ENCODE data around the gene CRB1. TPM values are rescaled to one million over a fixed set of nuclear protein-coding genes. Genes with fewer than 3 reads are reported as not detected.

The CRB1 gene
- total RNA-seq, 2 donors from 2014 or later, result not detected

DNA sequence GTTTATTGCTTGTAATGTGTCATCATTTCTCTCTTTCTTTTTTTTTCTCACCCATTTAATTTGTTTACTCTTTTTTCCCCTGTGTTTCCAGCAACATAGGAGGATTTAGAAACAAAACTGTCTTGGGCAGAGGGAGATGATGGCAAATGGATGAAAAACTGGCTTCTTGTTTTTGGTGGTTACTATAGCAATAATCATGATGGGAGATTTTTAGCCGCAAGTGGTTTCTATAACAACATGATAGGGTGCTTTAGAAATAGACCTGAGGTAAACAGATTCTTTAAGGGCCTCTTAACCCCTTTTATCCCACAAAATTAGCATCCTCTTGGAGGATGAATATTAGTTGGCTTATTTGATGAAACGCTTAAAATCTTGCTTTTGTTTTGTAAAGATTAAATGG, 51.6 kb downstream of the CRB1 start:
- H3K27ac Mint-ChIP-seq, result no peak overlapping the region
- TF ChIP-seq, protein P1, sequence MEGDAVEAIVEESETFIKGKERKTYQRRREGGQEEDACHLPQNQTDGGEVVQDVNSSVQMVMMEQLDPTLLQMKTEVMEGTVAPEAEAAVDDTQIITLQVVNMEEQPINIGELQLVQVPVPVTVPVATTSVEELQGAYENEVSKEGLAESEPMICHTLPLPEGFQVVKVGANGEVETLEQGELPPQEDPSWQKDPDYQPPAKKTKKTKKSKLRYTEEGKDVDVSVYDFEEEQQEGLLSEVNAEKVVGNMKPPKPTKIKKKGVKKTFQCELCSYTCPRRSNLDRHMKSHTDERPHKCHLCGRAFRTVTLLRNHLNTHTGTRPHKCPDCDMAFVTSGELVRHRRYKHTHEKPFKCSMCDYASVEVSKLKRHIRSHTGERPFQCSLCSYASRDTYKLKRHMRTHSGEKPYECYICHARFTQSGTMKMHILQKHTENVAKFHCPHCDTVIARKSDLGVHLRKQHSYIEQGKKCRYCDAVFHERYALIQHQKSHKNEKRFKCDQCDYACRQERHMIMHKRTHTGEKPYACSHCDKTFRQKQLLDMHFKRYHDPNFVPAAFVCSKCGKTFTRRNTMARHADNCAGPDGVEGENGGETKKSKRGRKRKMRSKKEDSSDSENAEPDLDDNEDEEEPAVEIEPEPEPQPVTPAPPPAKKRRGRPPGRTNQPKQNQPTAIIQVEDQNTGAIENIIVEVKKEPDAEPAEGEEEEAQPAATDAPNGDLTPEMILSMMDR (conservative IDR thresholded peaks at IDR 0.05), result no peak
- no peak for DNase-seq
- no peaks in the 10 kb centered on the region for H3K9me3 Mint-ChIP-seq
- no peaks in the 10 kb centered on the region for H3K9me3 ChIP-seq (ENCODE audit: control insufficient read depth, low read length)
- no peaks in the 10 kb centered on the region for H3K36me3 Mint-ChIP-seq (ENCODE audit: low read depth)
- H3K27me3 ChIP-seq (ENCODE audit: control insufficient read depth, insufficient read depth, low read length, poor library complexity, severe bottlenecking), result no peaks in the 10 kb centered on the region
- no peak overlapping the region for H3K9ac ChIP-seq (ENCODE audit: extremely low read depth, low read length, poor library complexity, severe bottlenecking)
- H3K27ac ChIP-seq (ENCODE audit: low read depth, low read length), result no peak overlapping the region
- no peaks in the 10 kb centered on the region for H3K27me3 Mint-ChIP-seq (ENCODE audit: insufficient read depth)
- 97% methylated on average over 2 of the region's 2 CpGs; no CpG with 5 or more reads in 1 of the 2 experiments for WGBS, 2 experiments (ENCODE audit: insufficient coverage in 1 of 2, insufficient read length in 1 of 2)
- no peaks in the 10 kb centered on the region for H3K4me1 ChIP-seq (ENCODE audit: control insufficient read depth, insufficient read depth, low read length)
- no peaks in the 10 kb centered on the region for H3K36me3 ChIP-seq (ENCODE audit: control insufficient read depth, insufficient read depth, low read length)
- no peak overlapping the region for H3K4me3 Mint-ChIP-seq
- no peaks in the 10 kb centered on the region for H3K4me1 Mint-ChIP-seq
- H3K4me3 ChIP-seq (ENCODE audit: low read length), result no peak overlapping the region

DNA sequence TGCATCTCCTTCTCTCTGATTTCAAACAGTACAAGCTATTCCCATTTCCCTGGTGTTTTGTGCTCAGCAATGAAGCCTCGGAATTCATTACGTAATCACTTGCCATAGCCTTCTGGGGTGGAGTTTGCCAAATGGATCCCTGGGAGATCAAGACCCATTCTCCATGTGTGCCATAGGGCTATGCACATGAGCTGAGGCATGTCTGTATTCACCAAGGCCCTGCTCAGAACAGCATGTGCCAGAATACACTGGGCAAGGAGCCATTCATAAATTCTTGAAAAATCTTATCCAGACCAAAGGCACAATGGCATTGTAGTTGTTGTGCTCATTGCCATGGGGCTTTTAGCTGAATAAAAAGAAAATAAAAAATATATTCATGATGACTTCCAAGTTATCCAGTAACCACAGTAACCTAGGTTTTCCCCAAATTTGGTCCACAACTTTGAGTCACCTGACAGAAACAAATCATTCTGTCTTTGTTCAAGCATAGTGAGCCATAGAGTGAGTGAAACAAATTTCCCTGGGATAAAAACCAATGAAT, 53.0 kb downstream of the CRB1 start:
- H3K4me3 ChIP-seq (ENCODE audit: low read length), result no peak overlapping the region
- Mint-ChIP-seq H3K27ac (no peak overlapping the region), H3K4me3 (no peak overlapping the region), H3K36me3 (ENCODE audit: low read depth) (no peaks in the 10 kb centered on the region), H3K9me3 (no peaks in the 10 kb centered on the region), H3K27me3 (ENCODE audit: insufficient read depth) (no peaks in the 10 kb centered on the region), H3K4me1 (no peaks in the 10 kb centered on the region)
- no peaks in the 10 kb centered on the region for H3K36me3 ChIP-seq (ENCODE audit: control insufficient read depth, insufficient read depth, low read length)
- no peaks in the 10 kb centered on the region for H3K27me3 ChIP-seq (ENCODE audit: control insufficient read depth, insufficient read depth, low read length, poor library complexity, severe bottlenecking)
- H3K4me1 ChIP-seq (ENCODE audit: control insufficient read depth, insufficient read depth, low read length), result no peaks in the 10 kb centered on the region
- no peaks in the 10 kb centered on the region for H3K9me3 ChIP-seq (ENCODE audit: control insufficient read depth, low read length)
- DNase-seq, result no peak
- TF ChIP-seq, protein P1 (conservative IDR thresholded peaks at IDR 0.05), result no peak
- H3K27ac ChIP-seq (ENCODE audit: low read depth, low read length), result no peak overlapping the region
- no peak overlapping the region for H3K9ac ChIP-seq (ENCODE audit: extremely low read depth, low read length, poor library complexity, severe bottlenecking)
- WGBS, 2 experiments (ENCODE audit: insufficient coverage in 1 of 2, insufficient read length in 1 of 2), result 78 to 83% methylated on average over 2 of the region's 2 CpGs

DNA sequence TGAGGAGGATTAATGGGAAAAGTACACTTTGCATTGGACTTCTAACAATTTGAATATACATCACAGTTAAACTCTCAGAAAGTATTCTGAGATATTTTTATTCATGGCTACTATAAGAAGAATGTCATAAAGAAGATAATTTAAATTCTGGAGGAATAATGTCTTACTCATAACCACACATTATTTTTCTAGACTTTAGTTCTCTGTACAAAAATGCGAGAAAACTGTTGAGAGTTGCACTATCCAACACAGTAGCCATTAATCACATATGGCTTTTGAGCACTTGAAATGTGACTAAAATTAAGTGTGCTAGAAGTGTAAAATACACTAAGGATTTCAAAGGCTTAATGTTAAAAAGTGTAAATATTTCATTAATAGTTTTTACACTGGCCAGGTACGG, 53.8 kb downstream of the CRB1 start:
- no peaks in the 10 kb centered on the region for H3K4me1 Mint-ChIP-seq
- H3K27ac ChIP-seq (ENCODE audit: low read depth, low read length), result no peak overlapping the region
- H3K27ac Mint-ChIP-seq, result no peak overlapping the region
- 67 to 88% methylated on average over 1 to 2 of the region's 2 CpGs for WGBS, 2 experiments (ENCODE audit: insufficient coverage in 1 of 2, insufficient read length in 1 of 2)
- H3K9ac ChIP-seq (ENCODE audit: extremely low read depth, low read length, poor library complexity, severe bottlenecking), result no peak overlapping the region
- no peak overlapping the region for H3K4me3 ChIP-seq (ENCODE audit: low read length)
- no peaks in the 10 kb centered on the region for H3K36me3 Mint-ChIP-seq (ENCODE audit: low read depth)
- no peaks in the 10 kb centered on the region for H3K27me3 ChIP-seq (ENCODE audit: control insufficient read depth, insufficient read depth, low read length, poor library complexity, severe bottlenecking)
- H3K9me3 ChIP-seq (ENCODE audit: control insufficient read depth, low read length), result no peaks in the 10 kb centered on the region
- H3K4me3 Mint-ChIP-seq, result no peak overlapping the region
- DNase-seq, result no peak
- no peaks in the 10 kb centered on the region for H3K9me3 Mint-ChIP-seq
- TF ChIP-seq, protein P1 (conservative IDR thresholded peaks at IDR 0.05), result no peak
- H3K27me3 Mint-ChIP-seq (ENCODE audit: insufficient read depth), result no peaks in the 10 kb centered on the region
- H3K4me1 ChIP-seq (ENCODE audit: control insufficient read depth, insufficient read depth, low read length), result no peaks in the 10 kb centered on the region
- H3K36me3 ChIP-seq (ENCODE audit: control insufficient read depth, insufficient read depth, low read length), result no peaks in the 10 kb centered on the region
